Hepatocyte (in vitro differentiated cells): ENCODE data around the gene ETF1.

ENCODE experiments used
- EZH2 ChIP-seq: fragments of 200-600 bp; sonication (generic); IDR thresholded peaks from 2 replicates; pipeline ENCODE4 v1.6.1; 2016; ENCODE audit warnings: antibody characterized with exemption, mild to moderate bottlenecking, borderline replicate concordance
- TF ChIP-seq, protein P1 (sequence below): fragments of 200-600 bp; sonication (generic); IDR thresholded peaks from 2 replicates; pipeline ENCODE4 v1.5.1; 2016; ENCODE audit warnings: antibody characterized with exemption, mild to moderate bottlenecking; ENCODE audit not compliant: poor library complexity

DNA sequence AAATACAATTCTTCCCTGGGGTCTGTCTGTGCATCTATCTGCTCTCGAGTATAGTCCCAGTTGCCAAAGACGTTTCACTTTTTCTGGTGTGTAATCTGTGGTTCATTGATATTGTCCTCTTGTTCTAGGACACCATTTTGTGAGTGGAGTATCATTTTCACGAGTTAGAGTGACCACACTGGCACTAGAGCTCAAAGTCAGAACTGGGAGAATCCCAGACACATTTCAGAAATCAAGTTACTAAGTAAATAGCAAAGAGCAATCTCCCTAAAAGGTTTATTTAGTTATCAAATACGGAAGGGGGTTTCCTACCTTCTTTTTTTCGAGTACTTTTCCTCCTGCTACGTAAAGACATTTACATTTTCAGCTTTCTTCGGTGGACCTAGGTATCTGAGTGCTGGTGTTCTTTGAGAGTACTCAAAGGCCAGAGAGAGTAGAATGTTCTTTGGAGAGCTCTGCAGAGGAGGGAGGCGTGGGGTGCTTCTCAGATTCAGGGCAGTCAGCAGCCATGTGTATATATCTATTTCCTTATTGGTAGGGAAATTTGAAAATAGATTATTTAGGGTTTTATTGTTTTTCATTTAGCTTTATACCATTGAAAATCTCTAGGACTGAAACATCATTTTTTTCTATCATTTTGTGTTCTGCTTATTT lies 41.1 kb upstream of the ETF1 start:
- TF ChIP-seq, protein P1, sequence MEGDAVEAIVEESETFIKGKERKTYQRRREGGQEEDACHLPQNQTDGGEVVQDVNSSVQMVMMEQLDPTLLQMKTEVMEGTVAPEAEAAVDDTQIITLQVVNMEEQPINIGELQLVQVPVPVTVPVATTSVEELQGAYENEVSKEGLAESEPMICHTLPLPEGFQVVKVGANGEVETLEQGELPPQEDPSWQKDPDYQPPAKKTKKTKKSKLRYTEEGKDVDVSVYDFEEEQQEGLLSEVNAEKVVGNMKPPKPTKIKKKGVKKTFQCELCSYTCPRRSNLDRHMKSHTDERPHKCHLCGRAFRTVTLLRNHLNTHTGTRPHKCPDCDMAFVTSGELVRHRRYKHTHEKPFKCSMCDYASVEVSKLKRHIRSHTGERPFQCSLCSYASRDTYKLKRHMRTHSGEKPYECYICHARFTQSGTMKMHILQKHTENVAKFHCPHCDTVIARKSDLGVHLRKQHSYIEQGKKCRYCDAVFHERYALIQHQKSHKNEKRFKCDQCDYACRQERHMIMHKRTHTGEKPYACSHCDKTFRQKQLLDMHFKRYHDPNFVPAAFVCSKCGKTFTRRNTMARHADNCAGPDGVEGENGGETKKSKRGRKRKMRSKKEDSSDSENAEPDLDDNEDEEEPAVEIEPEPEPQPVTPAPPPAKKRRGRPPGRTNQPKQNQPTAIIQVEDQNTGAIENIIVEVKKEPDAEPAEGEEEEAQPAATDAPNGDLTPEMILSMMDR = no peak
- TF ChIP-seq EZH2 = no peak
